ENCODE results near the gene VPS52.

VPS52 gene

GRCh38 chr6:33208091-33208967 is 63.3 kb downstream of the VPS52 start, which contains the start of gene RING1 (continued):
- TF ChIP-seq KLF10 (tag by site-specific recombination; IDR thresholded peaks at IDR 0.05) (peak; percentile 67; the same call in 1 of the 2 replicates), ZNF311 (tag by site-specific recombination; IDR thresholded peaks at IDR 0.05; ENCODE audit: borderline replicate concordance) (no peak), PRDM4 (tag by site-specific recombination; IDR thresholded peaks at IDR 0.05) (peak; percentile 49; the same call in 1 of the 2 replicates), ZBTB48 (tag by site-specific recombination; IDR thresholded peaks at IDR 0.05) (peak; percentile 57; the same call in 1 of the 2 replicates), GLIS1 (tag by site-specific recombination; IDR thresholded peaks at IDR 0.05) (peak; percentile 80), ZNF10 (tag by site-specific recombination; IDR thresholded peaks at IDR 0.05) (no peak), GLI2 (tag by site-specific recombination; IDR thresholded peaks at IDR 0.05; ENCODE audit: borderline replicate concordance, low read depth) (no peak), WT1 (tag by site-specific recombination; IDR thresholded peaks at IDR 0.05) (0 out of 2 replicates have a peak, but pooled peaks have one; percentile 12), ZNF324 (tag by site-specific recombination; IDR thresholded peaks at IDR 0.05) (peak; percentile 49; the same call in 1 of the 2 replicates), GLIS2 (tag by site-specific recombination; IDR thresholded peaks at IDR 0.05) (peak; percentile 92), ZNF341 (tag by site-specific recombination; IDR thresholded peaks at IDR 0.05; ENCODE audit: low read depth) (peak; percentile 61), ZNF544 (tag by site-specific recombination; IDR thresholded peaks at IDR 0.05) (no peak), ZBTB10 (tag by site-specific recombination; IDR thresholded peaks at IDR 0.05) (peak; percentile 79), ZNF488 (tag by site-specific recombination; IDR thresholded peaks at IDR 0.05) (no peak), SP2 (tag by site-specific recombination; IDR thresholded peaks at IDR 0.05) (peak; percentile 82), ZNF335 (tag by site-specific recombination; conservative IDR thresholded peaks at IDR 0.05) (peak; percentile 86), ZBTB11 (tag by site-specific recombination; conservative IDR thresholded peaks at IDR 0.05; ENCODE audit: low read depth) (peak; percentile 78), ZNF768 (tag by site-specific recombination; IDR thresholded peaks at IDR 0.05) (no peak), ZNF473 (tag by site-specific recombination; IDR thresholded peaks at IDR 0.05) (no peak), ZBTB8A (tag by site-specific recombination; IDR thresholded peaks at IDR 0.05) (peak; percentile 40), REPIN1 (tag by site-specific recombination; IDR thresholded peaks at IDR 0.05; ENCODE audit: low read depth) (peak; percentile 29; the same call in 1 of the 2 replicates), KLF8 (tag by site-specific recombination; IDR thresholded peaks at IDR 0.05) (peak; percentile 67; the same call in 1 of the 2 replicates), ZNF747 (tag by site-specific recombination; IDR thresholded peaks at IDR 0.05) (no peak), ZNF792 (tag by site-specific recombination; IDR thresholded peaks at IDR 0.05) (no peak), ZNF76 (tag by site-specific recombination; IDR thresholded peaks at IDR 0.05; ENCODE audit: borderline replicate concordance, low read depth) (peak; percentile 74; the same call in 1 of the 2 replicates), ZNF184 (tag by site-specific recombination; IDR thresholded peaks at IDR 0.05) (0 out of 2 replicates have a peak, but pooled peaks have one; percentile 48), ZFP37 (tag by site-specific recombination; IDR thresholded peaks at IDR 0.05) (peak; percentile 84), ZBTB21 (tag by site-specific recombination; IDR thresholded peaks at IDR 0.05) (peak; percentile 77), ZBTB20 (tag by site-specific recombination; IDR thresholded peaks at IDR 0.05) (peak; percentile 24; the same call in 1 of the 2 replicates), ZBTB17 (tag by site-specific recombination; IDR thresholded peaks at IDR 0.05) (peak; percentile 33; the same call in 1 of the 2 replicates)
